IMR-90 (cell line): Measurements from ENCODE around the gene MAML2. TPM values are rescaled to one million over a fixed set of nuclear protein-coding genes. Genes with fewer than 3 reads are reported as not detected.

Source experiments
- ATAC-seq: fragments of 200-7000 bp; cut with Tn5 transposase; 2 replicates; pipeline ENCODE4 v1.9.1; 2020; ENCODE audit warnings: low read depth, mild to moderate bottlenecking, moderate library complexity
- BruUV-seq: library from RNA; stranded (reverse); fragments of 400-500 nt; replicated peaks from 2 replicates; lab custom pipeline; 2021; lab: Mats Ljungman, UMichigan
- CTCF ChIA-PET: fragments of 300-600 bp; formaldehyde crosslinking; extraction: SDS; loops from one replicate; lab custom pipeline; 2021; ENCODE audit warnings: antibody characterized with exemption; lab: Yijun Ruan, JAX
- POLR2A ChIA-PET: fragments of 300-600 bp; sonication (Branson Sonifier 250); formaldehyde crosslinking; loops from one replicate; lab custom pipeline; 2022; ENCODE audit warnings: antibody characterized with exemption; ENCODE audit not compliant: unreplicated experiment; lab: Charles Lee
- DNase-seq: peaks from one replicate; pipeline ENCODE4 v3.0.0; 2013
- H2AFZ ChIP-seq: replicated peaks from 2 replicates; pipeline ENCODE3; 2013; ENCODE audit warnings: low read length, mild to moderate bottlenecking; ENCODE audit not compliant: poor library complexity
- H2AK5ac ChIP-seq: 2 replicates; pipeline ENCODE4 v1.6.1; 2013; ENCODE audit warnings: low read depth, low read length, inconsistent platforms
- H2AK9ac ChIP-seq: replicated peaks from 2 replicates; pipeline ENCODE3; 2013; ENCODE audit warnings: mild to moderate bottlenecking, low read depth, low read length, moderate library complexity; ENCODE audit not compliant: poor library complexity
- H2BK120ac ChIP-seq: 2 replicates; pipeline ENCODE4 v1.6.1; 2013; ENCODE audit warnings: low read depth, low read length, inconsistent platforms
- H2BK15ac ChIP-seq: 3 replicates; pipeline ENCODE4 v1.6.1; 2013; ENCODE audit warnings: low read depth, low read length, inconsistent platforms
- H2BK20ac ChIP-seq: 2 replicates; pipeline ENCODE4 v1.6.1; 2013; ENCODE audit warnings: low read depth, mild to moderate bottlenecking, inconsistent platforms, low read length, moderate library complexity
- H2BK5ac ChIP-seq: 2 replicates; pipeline ENCODE4 v1.6.1; 2013; ENCODE audit warnings: mild to moderate bottlenecking, low read depth, low read length, inconsistent platforms; ENCODE audit not compliant: poor library complexity, severe bottlenecking
- H3K14ac ChIP-seq: replicated peaks from 2 replicates; pipeline ENCODE4 v1.6.1; 2013; ENCODE audit warnings: low read depth, low read length, inconsistent platforms
- H3K18ac ChIP-seq: 2 replicates; pipeline ENCODE4 v1.6.1; 2013; ENCODE audit warnings: low read depth, low read length, control low read depth
- H3K23ac ChIP-seq: 2 replicates; pipeline ENCODE4 v1.6.1; 2013; ENCODE audit warnings: low read depth, low read length, inconsistent platforms
- H3K27ac ChIP-seq: 2 replicates; pipeline ENCODE4 v1.5.1; 2013; ENCODE audit warnings: mild to moderate bottlenecking, control low read depth, low read length; ENCODE audit not compliant: insufficient read depth
- H3K27me3 ChIP-seq: 2 replicates; pipeline ENCODE4 v1.6.1; 2013; ENCODE audit warnings: low read length; ENCODE audit not compliant: control insufficient read depth, insufficient read depth
- H3K36me3 ChIP-seq: 2 replicates; pipeline ENCODE4 v1.6.1; 2013; ENCODE audit warnings: low read length, mixed read lengths; ENCODE audit not compliant: control insufficient read depth, insufficient read depth
- H3K4ac ChIP-seq: 2 replicates; pipeline ENCODE4 v1.6.1; 2013; ENCODE audit warnings: low read depth, low read length, inconsistent platforms
- H3K4me1 ChIP-seq: 2 replicates; pipeline ENCODE4 v1.6.1; 2013; ENCODE audit warnings: low read length, mixed read lengths; ENCODE audit not compliant: control insufficient read depth, insufficient read depth
- H3K4me2 ChIP-seq: 2 replicates; pipeline ENCODE4 v1.6.1; 2013; ENCODE audit warnings: low read depth, mild to moderate bottlenecking, control low read depth, low read length, moderate library complexity
- H3K4me3 ChIP-seq: 2 replicates; pipeline ENCODE4 v1.5.1; 2013; ENCODE audit warnings: low read depth, mild to moderate bottlenecking, control low read depth, low read length, moderate library complexity; ENCODE audit not compliant: insufficient read depth
- H3K56ac ChIP-seq: 2 replicates; pipeline ENCODE4 v1.6.1; 2013; ENCODE audit warnings: low read length, inconsistent platforms; ENCODE audit not compliant: insufficient read depth; ENCODE audit errors: extremely low read depth
- H3K79me1 ChIP-seq, 2 experiments: 2 replicates each; pipeline ENCODE4 v1.6.1; 2013; ENCODE audit warnings: low read length in 2 of 2, inconsistent platforms in 1 of 2, low read depth in 1 of 2
- H3K9ac ChIP-seq: 2 replicates; pipeline ENCODE4 v1.6.1; 2013; ENCODE audit warnings: low read depth, low read length, control low read depth
- H3K9me1 ChIP-seq: 2 replicates; pipeline ENCODE4 v1.6.1; 2013; ENCODE audit warnings: low read length, inconsistent platforms; ENCODE audit not compliant: insufficient read depth
- H3K9me3 ChIP-seq: 2 replicates; pipeline ENCODE4 v1.6.1; 2013; ENCODE audit warnings: low read length; ENCODE audit not compliant: control insufficient read depth, insufficient read depth
- H4K20me1 ChIP-seq: 2 replicates; pipeline ENCODE4 v1.6.1; 2013; ENCODE audit warnings: low read length, inconsistent platforms; ENCODE audit not compliant: insufficient read depth
- H4K5ac ChIP-seq: 2 replicates; pipeline ENCODE4 v1.6.1; 2013; ENCODE audit warnings: mild to moderate bottlenecking, low read depth, low read length, control low read depth
- H4K8ac ChIP-seq, 2 experiments: 2 replicates each; pipeline ENCODE4 v1.6.1; 2013; ENCODE audit warnings: low read depth in 2 of 2, low read length in 2 of 2, control low read depth in 1 of 2, inconsistent platforms in 1 of 2
- H4K91ac ChIP-seq: 2 replicates; pipeline ENCODE4 v1.6.1; 2013; ENCODE audit warnings: low read depth, low read length, inconsistent platforms; ENCODE audit not compliant: insufficient read depth
- BHLHE40 ChIP-seq: fragments of 150-350 bp; IDR thresholded peaks from 2 replicates; pipeline ENCODE4 v1.6.1; 2016; ENCODE audit warnings: mild to moderate bottlenecking, low read depth, low read length
- CEBPB ChIP-seq: IDR thresholded peaks from 2 replicates; pipeline ENCODE4 v1.6.1; 2012; ENCODE audit warnings: low read depth, low read length, improper control_type of control experiment
- CHD1 ChIP-seq: IDR thresholded peaks from 2 replicates; pipeline ENCODE4 v1.6.1; 2012; ENCODE audit warnings: low read depth, low read length, improper control_type of control experiment
- FOS ChIP-seq: fragments of 150-350 bp; IDR thresholded peaks from 2 replicates; pipeline ENCODE4 v1.6.1; 2016; ENCODE audit warnings: low read depth, low read length
- MAFK ChIP-seq: IDR thresholded peaks from 2 replicates; pipeline ENCODE4 v1.6.1; 2012; ENCODE audit warnings: low read depth, low read length, improper control_type of control experiment
- MAZ ChIP-seq: IDR thresholded peaks from 2 replicates; pipeline ENCODE4 v1.6.1; 2012; ENCODE audit warnings: low read depth, mild to moderate bottlenecking, low read length, improper control_type of control experiment, moderate library complexity, borderline replicate concordance
- MXI1 ChIP-seq: IDR thresholded peaks from 2 replicates; pipeline ENCODE4 v1.6.1; 2012; ENCODE audit warnings: low read depth, mild to moderate bottlenecking, low read length, moderate library complexity, borderline replicate concordance
- NFE2L2 ChIP-seq: fragments of 150-350 bp; IDR thresholded peaks from 2 replicates; pipeline ENCODE4 v1.6.1; 2016; ENCODE audit warnings: low read depth, mild to moderate bottlenecking, low read length
- POLR2A ChIP-seq: IDR thresholded peaks from 2 replicates; pipeline ENCODE4 v1.6.1; 2012; ENCODE audit warnings: mild to moderate bottlenecking, low read depth, low read length
- RAD21 ChIP-seq: IDR thresholded peaks from 2 replicates; pipeline ENCODE4 v1.6.1; 2012; ENCODE audit warnings: low read length, improper control_type of control experiment
- RCOR1 ChIP-seq: IDR thresholded peaks from 2 replicates; pipeline ENCODE4 v1.6.1; 2012; ENCODE audit warnings: mild to moderate bottlenecking, low read length, improper control_type of control experiment; ENCODE audit not compliant: insufficient replicate concordance
- RFX5 ChIP-seq: IDR thresholded peaks from 2 replicates; pipeline ENCODE4 v1.8.0; 2012; ENCODE audit warnings: low read depth, mild to moderate bottlenecking, low read length, moderate library complexity
- SMC3 ChIP-seq: fragments of 150-350 bp; IDR thresholded peaks from 2 replicates; pipeline ENCODE4 v1.6.1; 2016; ENCODE audit warnings: low read depth, mild to moderate bottlenecking, antibody characterized with exemption, low read length, moderate library complexity
- WGBS, 2 experiments: methylation state at CpG; one replicate each; pipeline versions ENCODE4 v1.1.5 to v1.1.7; 2013; ENCODE audit warnings: missing lambda C conversion rate in 2 of 2; ENCODE audit not compliant: insufficient read length in 1 of 2; ENCODE audit errors: extremely low coverage in 2 of 2; 5-methylcytosine and 5-hydroxymethylcytosine counted together
- dilution Hi-C: fragments of 300-500 bp; cut with HindIII; formaldehyde crosslinking; loops from one replicate; pipeline ENCODE4 v1.14.3; 2018; ENCODE audit warnings: low sequenced_read_pairs; ENCODE audit not compliant: unreplicated experiment
- in situ Hi-C: fragments of 300-500 bp; cut with MboI; formaldehyde crosslinking; loops from 3 replicates; pipeline ENCODE4 v1.14.3; 2019; ENCODE audit warnings: low sequenced_read_pairs, inconsistent platforms, mixed read lengths
- intact Hi-C: fragments of 100-400 bp; cut with micrococcal nuclease; formaldehyde crosslinking; loops from 2 replicates; pipeline ENCODE4 v1.10.0; 2022
- polyA plus RNA-seq, 3 experiments: library from polyadenylated mRNA; depleted of rRNA; stranded (reverse); fragments of >200 nt; gene quantifications; 2 replicates each; pipeline ENCODE4 v1.2.3, GENCODE V29; 2012; ENCODE audit warnings: low replicate concordance in 1 of 3
- total RNA-seq: library from RNA; depleted of rRNA; stranded (reverse); fragments of >200 nt; gene quantifications from 2 replicates; pipeline ENCODE4 v1.2.3, GENCODE V29; 2012
- TF ChIP-seq, protein P1 (sequence below): fragments of 150-350 bp; IDR thresholded peaks from 2 replicates; pipeline ENCODE4 v1.6.1; 2016; ENCODE audit warnings: low read depth, mild to moderate bottlenecking, low read length, moderate library complexity, borderline replicate concordance
- TF ChIP-seq, protein P2 (sequence below): conservative IDR thresholded peaks from 2 replicates; pipeline ENCODE4 v1.5.1; 2012; ENCODE audit warnings: mild to moderate bottlenecking, low read depth, low read length, improper control_type of control experiment

MAML2 gene
- total and polyA plus RNA-seq, 2 of the 4 experiments (the other 2 are of a cell fraction), result 15.0 to 19.5 TPM

DNA sequence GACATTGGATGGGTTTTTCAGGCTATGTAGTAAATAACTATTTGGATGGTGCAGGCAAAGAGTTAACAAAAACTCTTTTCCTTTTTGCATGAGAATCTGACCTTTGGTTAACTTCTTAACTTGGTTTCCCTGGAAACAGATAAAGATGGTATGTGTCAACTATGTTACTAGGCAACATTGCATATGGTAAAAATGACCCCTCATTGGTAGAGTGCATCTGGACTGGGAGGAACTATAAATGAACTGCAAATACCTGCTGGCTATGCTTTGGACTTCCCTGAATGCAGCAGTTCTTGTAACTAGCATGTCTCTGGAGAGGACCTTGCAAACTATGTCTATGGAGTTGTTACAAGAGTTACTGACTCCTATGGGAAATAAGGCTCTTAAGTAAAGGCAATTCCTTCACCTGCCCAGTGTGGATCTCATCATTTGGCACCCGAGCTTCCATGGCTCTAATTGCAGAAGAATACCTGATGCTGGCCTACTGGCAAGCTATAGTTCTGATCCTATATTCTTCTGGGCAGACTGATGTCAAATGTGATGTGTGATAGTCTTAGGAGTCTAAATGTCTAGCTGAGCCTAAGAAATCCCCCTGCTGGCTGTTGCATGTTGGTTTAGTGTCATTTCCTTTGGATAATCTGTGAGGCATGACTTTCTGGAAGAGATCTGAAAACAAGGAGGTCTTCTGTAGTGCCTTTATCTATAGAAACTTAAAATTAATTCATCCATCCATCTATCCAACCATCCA, 292.4 kb downstream of the MAML2 start:
- H4K5ac ChIP-seq, result no peak overlapping the region
- no peaks in the 10 kb centered on the region for H3K27me3 ChIP-seq
- H2BK15ac ChIP-seq, result no peak overlapping the region
- H3K4me3 ChIP-seq, result no peak overlapping the region
- WGBS, 2 experiments, result no CpG with 5 or more reads among the region's 1 CpG
- dilution Hi-C loops, result no loop called here
- H4K20me1 ChIP-seq, result no peaks in the 10 kb centered on the region
- ChIA-PET CTCF (interaction anchor here (0.5 kb wide), 1 partner anchor 9 kb away, joined by 3 read pairs; no protein-coding TSS in a partner anchor), POLR2A (no interaction called here)
- no peak overlapping the region for H2AFZ ChIP-seq
- DNase-seq (peak; percentile 86), ATAC-seq (peak; percentile 54)
- no peak overlapping the region for H3K23ac ChIP-seq
- no peak overlapping the region for H3K56ac ChIP-seq
- peaks cover 18 to 45% of the 10 kb centered on the region in 2 experiments; a peak in 3 of 4 replicates for H3K79me1 ChIP-seq
- no peak overlapping the region for H2BK20ac ChIP-seq
- peaks cover 16% of the 10 kb centered on the region for H3K9me1 ChIP-seq
- no peaks in the 10 kb centered on the region for H3K9me3 ChIP-seq
- H4K91ac ChIP-seq, result 0 out of 2 replicates have a peak overlapping the region, but pooled peaks have one; percentile 1
- H3K18ac ChIP-seq, result no peak overlapping the region
- intact Hi-C loops, result loop anchor here (5.0 to 10.0 kb wide), 3 partner anchors 128 to 213 kb away; partner anchors contain the start of gene MTMR2
- no peak overlapping the region for H2AK9ac ChIP-seq
- H3K9ac ChIP-seq, result no peak overlapping the region
- H3K4me2 ChIP-seq, result no peak overlapping the region
- in situ Hi-C loops, result loop anchor here (5.0 kb wide), 1 partner anchor 292 kb away; the partner anchor contains the start of gene MAML2
- H3K14ac ChIP-seq, result no peak overlapping the region
- no peak overlapping the region for H2AK5ac ChIP-seq
- H2BK120ac ChIP-seq, result no peak overlapping the region
- no TSS peak for BruUV-seq
- H3K36me3 ChIP-seq, result no peaks in the 10 kb centered on the region; the same call in 1 of the 2 replicates
- no peak overlapping the region for H4K8ac ChIP-seq
- H3K4ac ChIP-seq, result no peak overlapping the region
- H3K4me1 ChIP-seq, result peaks cover 30% of the 10 kb centered on the region
- H3K27ac ChIP-seq, result no peak overlapping the region
- H2BK5ac ChIP-seq, result no peak overlapping the region
- no peak for TF ChIP-seq CEBPB
- no peak for TF ChIP-seq RAD21
- TF ChIP-seq MAFK, result no peak
- TF ChIP-seq, protein P1, sequence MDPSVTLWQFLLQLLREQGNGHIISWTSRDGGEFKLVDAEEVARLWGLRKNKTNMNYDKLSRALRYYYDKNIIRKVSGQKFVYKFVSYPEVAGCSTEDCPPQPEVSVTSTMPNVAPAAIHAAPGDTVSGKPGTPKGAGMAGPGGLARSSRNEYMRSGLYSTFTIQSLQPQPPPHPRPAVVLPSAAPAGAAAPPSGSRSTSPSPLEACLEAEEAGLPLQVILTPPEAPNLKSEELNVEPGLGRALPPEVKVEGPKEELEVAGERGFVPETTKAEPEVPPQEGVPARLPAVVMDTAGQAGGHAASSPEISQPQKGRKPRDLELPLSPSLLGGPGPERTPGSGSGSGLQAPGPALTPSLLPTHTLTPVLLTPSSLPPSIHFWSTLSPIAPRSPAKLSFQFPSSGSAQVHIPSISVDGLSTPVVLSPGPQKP, result no peak
- TF ChIP-seq RFX5, result no peak
- TF ChIP-seq RCOR1, result no peak
- no peak for TF ChIP-seq BHLHE40
- no peak for TF ChIP-seq SMC3
- TF ChIP-seq CHD1, result no peak
- TF ChIP-seq POLR2A, result no peak
- no peak for TF ChIP-seq FOS
- no peak for TF ChIP-seq MAZ
- TF ChIP-seq MXI1, result no peak
- TF ChIP-seq, protein P2, sequence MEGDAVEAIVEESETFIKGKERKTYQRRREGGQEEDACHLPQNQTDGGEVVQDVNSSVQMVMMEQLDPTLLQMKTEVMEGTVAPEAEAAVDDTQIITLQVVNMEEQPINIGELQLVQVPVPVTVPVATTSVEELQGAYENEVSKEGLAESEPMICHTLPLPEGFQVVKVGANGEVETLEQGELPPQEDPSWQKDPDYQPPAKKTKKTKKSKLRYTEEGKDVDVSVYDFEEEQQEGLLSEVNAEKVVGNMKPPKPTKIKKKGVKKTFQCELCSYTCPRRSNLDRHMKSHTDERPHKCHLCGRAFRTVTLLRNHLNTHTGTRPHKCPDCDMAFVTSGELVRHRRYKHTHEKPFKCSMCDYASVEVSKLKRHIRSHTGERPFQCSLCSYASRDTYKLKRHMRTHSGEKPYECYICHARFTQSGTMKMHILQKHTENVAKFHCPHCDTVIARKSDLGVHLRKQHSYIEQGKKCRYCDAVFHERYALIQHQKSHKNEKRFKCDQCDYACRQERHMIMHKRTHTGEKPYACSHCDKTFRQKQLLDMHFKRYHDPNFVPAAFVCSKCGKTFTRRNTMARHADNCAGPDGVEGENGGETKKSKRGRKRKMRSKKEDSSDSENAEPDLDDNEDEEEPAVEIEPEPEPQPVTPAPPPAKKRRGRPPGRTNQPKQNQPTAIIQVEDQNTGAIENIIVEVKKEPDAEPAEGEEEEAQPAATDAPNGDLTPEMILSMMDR, result no peak
- no peak for TF ChIP-seq NFE2L2
